Measurements from ENCODE around the gene POLN. TPM values are rescaled to one million over a fixed set of nuclear protein-coding genes. Genes with fewer than 3 reads are reported as not detected.
A peak's percentile ranks its signal among the peaks of the same experiment; 100 is the strongest.

The POLN gene
- total RNA-seq, 1 experiment from 2014 or later: 0.26 TPM

- H3K27me3 ChIP-seq (ENCODE audit: low read length): no peaks in the 10 kb centered on the region
- peak overlapping the region; percentile 65 for H3K4me3 ChIP-seq (ENCODE audit: low read length)
- H3K79me2 ChIP-seq (ENCODE audit: low read length): no peaks in the 10 kb centered on the region
- peak overlapping the region; percentile 66 for H3K9ac ChIP-seq (ENCODE audit: low read length)
- POLR2A ChIA-PET (ENCODE audit: unreplicated experiment): no interaction called here
- no TSS peak for BruUV-seq (replicated peaks)
- peak overlapping the region; percentile 93 for H2AFZ ChIP-seq (ENCODE audit: low read length)
- no peaks in the 10 kb centered on the region for H3K36me3 ChIP-seq (ENCODE audit: low read depth, low read length)
- H3F3A ChIP-seq (ENCODE audit: low read length, unreplicated experiment): no peaks in the 10 kb centered on the region
- TF ChIP-seq EZH2 (IDR thresholded peaks at IDR 0.05; ENCODE audit: low read length, unreplicated experiment) (no peak), CTCF (conservative IDR thresholded peaks at IDR 0.05; ENCODE audit: low read depth, low read length) (no peak), EZH2phosphoT487 (IDR thresholded peaks at IDR 0.05; ENCODE audit: borderline replicate concordance, low read length) (no peak)
- no peaks in the 10 kb centered on the region for H4K20me1 ChIP-seq (ENCODE audit: low read length)
- ATAC-seq (peak; percentile 92), DNase-seq (peak; percentile 60)
- CTCF ChIA-PET: no interaction called here
- H3K27ac ChIP-seq (ENCODE audit: low read length): peak overlapping the region; percentile 11; the same call in 1 of the 2 replicates
- H3K4me1 ChIP-seq (ENCODE audit: insufficient read depth, low read length): no peaks in the 10 kb centered on the region; the same call in 1 of the 2 replicates
- intact Hi-C loops (cut with micrococcal nuclease): no loop called here
- no peaks in the 10 kb centered on the region for H3K9me2 ChIP-seq (replicated peaks; ENCODE audit: low read length)
- no peaks in the 10 kb centered on the region for H3K9me3 ChIP-seq (ENCODE audit: low read length)
- H3K4me2 ChIP-seq (ENCODE audit: low read length): peak overlapping the region; percentile 87
Observed at GRCh38 chr4:2064276-2064991, 177.5 kb downstream of the POLN start.

- Histone ChIP-seq H2AFZ (ENCODE audit: low read length) (peak overlapping the region; percentile 93), H3K9me2 (replicated peaks; ENCODE audit: low read length) (no peaks in the 10 kb centered on the region), H3K4me2 (ENCODE audit: low read length) (peak overlapping the region; percentile 87), H3K79me2 (ENCODE audit: low read length) (no peaks in the 10 kb centered on the region), H3K4me3 (ENCODE audit: low read length) (no peak overlapping the region; the same call in 1 of the 2 replicates), H3K36me3 (ENCODE audit: low read depth, low read length) (no peaks in the 10 kb centered on the region), H3K4me1 (ENCODE audit: insufficient read depth, low read length) (no peaks in the 10 kb centered on the region; the same call in 1 of the 2 replicates), H3K27me3 (ENCODE audit: low read length) (no peaks in the 10 kb centered on the region), H3K27ac (ENCODE audit: low read length) (no peak overlapping the region), H4K20me1 (ENCODE audit: low read length) (no peaks in the 10 kb centered on the region), H3F3A (ENCODE audit: low read length, unreplicated experiment) (no peaks in the 10 kb centered on the region), H3K9me3 (ENCODE audit: low read length) (no peaks in the 10 kb centered on the region), H3K9ac (ENCODE audit: low read length) (no peak overlapping the region; the same call in 1 of the 2 replicates)
- intact Hi-C loops (cut with micrococcal nuclease): no loop called here
- ATAC-seq (no peak), DNase-seq (no peak)
- ChIA-PET CTCF (no interaction called here), POLR2A (ENCODE audit: unreplicated experiment) (no interaction called here)
- TF ChIP-seq EZH2 (IDR thresholded peaks at IDR 0.05; ENCODE audit: low read length, unreplicated experiment) (no peak), CTCF (conservative IDR thresholded peaks at IDR 0.05; ENCODE audit: low read depth, low read length) (no peak), EZH2phosphoT487 (IDR thresholded peaks at IDR 0.05; ENCODE audit: borderline replicate concordance, low read length) (no peak)
- no TSS peak for BruUV-seq (replicated peaks)
Observed at GRCh38 chr4:2063557-2064275, 178.2 kb downstream of the POLN start.

Data from PC-3 (cell line).